ENCODE data around the gene SULT6B1. TPM values are rescaled to one million over a fixed set of nuclear protein-coding genes. Genes with fewer than 3 reads are reported as not detected.

Gene SULT6B1
- total RNA-seq, 4 donors from 2014 or later, result not detected

- in situ Hi-C loops (cut with MboI; ENCODE audit: low pct_ligation_motif_present in 1 of 4, low pct_unique_long_range_greater_than_20kb in 1 of 4, low sequenced_read_pairs in 3 of 4), result no loop called here
- no peaks in the 10 kb centered on the region for H3K27me3 ChIP-seq
- WGBS, 2 donors (ENCODE audit: low coverage in 1 of 2), result 71 to 79% methylated on average over 10 to 17 of the region's 17 CpGs
- no peaks in the 10 kb centered on the region for H3K9me3 ChIP-seq
- no peaks in the 10 kb centered on the region for H3K4me1 ChIP-seq
- H3K27ac ChIP-seq, result no peak overlapping the region
- no peaks in the 10 kb centered on the region for H3K36me3 ChIP-seq
- H3K4me3 ChIP-seq, result no peak overlapping the region
- TF ChIP-seq POLR2AphosphoS5 (IDR thresholded peaks at IDR 0.05) (no peak), CTCF (IDR thresholded peaks at IDR 0.05) (no peak), EP300 (IDR thresholded peaks at IDR 0.05; ENCODE audit: low read depth) (no peak), POLR2A (IDR thresholded peaks at IDR 0.05) (no peak)
- no peak for DNase-seq
- intact Hi-C loops (cut with DNase I; ENCODE audit: low total_unique reads), result no loop called here
These were observed 6.5 kb downstream of the SULT6B1 start for GRCh38 chr2:37181726-37182684.

GRCh38 chr2:37180640-37181039 lies 7.8 kb downstream of the SULT6B1 start:
- Histone ChIP-seq H3K4me1 (no peaks in the 10 kb centered on the region), H3K4me3 (no peak overlapping the region), H3K9me3 (no peaks in the 10 kb centered on the region), H3K27me3 (no peaks in the 10 kb centered on the region), H3K27ac (no peak overlapping the region), H3K36me3 (no peaks in the 10 kb centered on the region)
- 84 to 95% methylated on average over 3 to 5 of the region's 5 CpGs for WGBS, 2 donors (ENCODE audit: low coverage in 1 of 2)
- TF ChIP-seq POLR2AphosphoS5 (IDR thresholded peaks at IDR 0.05) (no peak), EP300 (IDR thresholded peaks at IDR 0.05; ENCODE audit: low read depth) (no peak), CTCF (IDR thresholded peaks at IDR 0.05) (no peak), POLR2A (IDR thresholded peaks at IDR 0.05) (no peak)
- DNase-seq, result no peak
- in situ Hi-C loops (cut with MboI; ENCODE audit: low pct_ligation_motif_present in 1 of 4, low pct_unique_long_range_greater_than_20kb in 1 of 4, low sequenced_read_pairs in 3 of 4), result no loop called here
- intact Hi-C loops (cut with DNase I; ENCODE audit: low total_unique reads), result no loop called here

GRCh38 chr2:37180006-37180639 lies 8.3 kb downstream of the SULT6B1 start:
- WGBS, 2 donors (ENCODE audit: low coverage in 1 of 2), result 40 to 42% methylated on average over 3 to 4 of the region's 4 CpGs
- intact Hi-C loops (cut with DNase I; ENCODE audit: low total_unique reads), result no loop called here

More at GRCh38 chr2:37180006-37180639, 8.3 kb downstream of the SULT6B1 start:
- no peaks in the 10 kb centered on the region for H3K36me3 ChIP-seq
- H3K27ac ChIP-seq, result no peak overlapping the region
- H3K4me3 ChIP-seq, result no peak overlapping the region
- H3K9me3 ChIP-seq, result no peaks in the 10 kb centered on the region
- H3K27me3 ChIP-seq, result no peaks in the 10 kb centered on the region
- in situ Hi-C loops (cut with MboI; ENCODE audit: low pct_ligation_motif_present in 1 of 4, low pct_unique_long_range_greater_than_20kb in 1 of 4, low sequenced_read_pairs in 3 of 4), result no loop called here
- no peaks in the 10 kb centered on the region for H3K4me1 ChIP-seq
- no peak for DNase-seq
- TF ChIP-seq EP300 (IDR thresholded peaks at IDR 0.05; ENCODE audit: low read depth), result no peak
- TF ChIP-seq POLR2A (IDR thresholded peaks at IDR 0.05), result no peak
- TF ChIP-seq CTCF (IDR thresholded peaks at IDR 0.05), result no peak
- TF ChIP-seq POLR2AphosphoS5 (IDR thresholded peaks at IDR 0.05), result no peak

Data from transverse colon (tissue), 4 donors.